Suprapubic skin (tissue), 4 donors: Measurements from ENCODE around the gene EPN2. TPM values are rescaled to one million over a fixed set of nuclear protein-coding genes. Genes with fewer than 3 reads are reported as not detected.
"Not testable (repeated sequence)": the region's sequence is repeated elsewhere in the genome, so short reads cannot be mapped to it uniquely, and the experiment has no call there.

Experiments
- DNase-seq, 2 donors: peaks; one replicate each; pipeline ENCODE4 v3.0.0-alpha.2; 2019; ENCODE audit warnings: low spot score in 2 of 2
- H3K27ac ChIP-seq: fragments of 200-600 bp; sonication (generic); one replicate; pipeline ENCODE4 v1.5.1; 2019
- H3K27me3 ChIP-seq: fragments of 200-600 bp; sonication (generic); one replicate; pipeline ENCODE4 v1.5.1; 2019
- H3K36me3 ChIP-seq: fragments of 200-600 bp; sonication (generic); one replicate; pipeline ENCODE4 v1.5.1; 2019
- H3K4me1 ChIP-seq: fragments of 200-600 bp; sonication (generic); one replicate; pipeline ENCODE4 v1.5.1; 2019
- H3K4me3 ChIP-seq: fragments of 200-600 bp; sonication (generic); one replicate; pipeline ENCODE4 v1.5.1; 2019; ENCODE audit warnings: mild to moderate bottlenecking
- H3K9me3 ChIP-seq: fragments of 200-600 bp; sonication (generic); one replicate; pipeline ENCODE4 v1.5.1; 2019
- CTCF ChIP-seq, 2 donors: fragments of 200-600 bp in 1 of 2; fragments of 450-650 bp in 1 of 2; sonication (generic) in 1 of 2; IDR thresholded peaks; one replicate each; pipeline ENCODE4 v1.5.1; 2016 to 2019; ENCODE audit warnings: antibody characterized with exemption in 2 of 2, mild to moderate bottlenecking in 1 of 2, moderate library complexity in 1 of 2
- EP300 ChIP-seq: sonication (generic); formaldehyde crosslinking; IDR thresholded peaks from one replicate; pipeline ENCODE4 v1.6.1; 2017; ENCODE audit warnings: antibody characterized with exemption
- POLR2A ChIP-seq, 2 donors: fragments of 450-650 bp; IDR thresholded peaks; one replicate each; pipeline ENCODE4 v1.6.1; 2017; ENCODE audit warnings: antibody characterized with exemption in 2 of 2, mild to moderate bottlenecking in 2 of 2, moderate library complexity in 2 of 2
- POLR2AphosphoS5 ChIP-seq, 3 donors: sonication (generic); formaldehyde crosslinking; IDR thresholded peaks; one replicate each; pipeline ENCODE4 v1.6.1; 2017; ENCODE audit warnings: antibody characterized with exemption in 3 of 3
- WGBS: methylation state at CpG from one replicate; pipeline ENCODE4 v1.1.5; 2018; 5-methylcytosine and 5-hydroxymethylcytosine counted together
- total RNA-seq, 4 donors: library from RNA; depleted of rRNA; stranded (reverse); fragments of >200 nt; gene quantifications; one replicate each; pipeline ENCODE4 v1.1.0, GENCODE V29; 2016

Gene EPN2
- total RNA-seq, 4 donors from 2014 or later = 95.9 to 276 (median 131) TPM

GRCh38 chr17:19348081-19348650, 111.0 kb downstream of the EPN2 start:
- peak in 1 of 2 donors; percentile 57 for DNase-seq
- peak overlapping the region; percentile 77 for H3K27ac ChIP-seq

GRCh38 chr17:19348806-19349205, 111.6 kb downstream of the EPN2 start:
- H3K9me3 ChIP-seq = no peaks in the 10 kb centered on the region
- DNase-seq = peak in 1 of 2 donors; percentile 52
- H3K4me1 ChIP-seq = peaks cover 50% of the 10 kb centered on the region
- H3K36me3 ChIP-seq = no peaks in the 10 kb centered on the region
- no peak overlapping the region for H3K4me3 ChIP-seq
- no peak overlapping the region for H3K27ac ChIP-seq
- TF ChIP-seq CTCF (IDR thresholded peaks at IDR 0.05) (no peak), POLR2AphosphoS5 (IDR thresholded peaks at IDR 0.05) (no peak), EP300 (no peak), POLR2A (IDR thresholded peaks at IDR 0.05) (no peak)
- H3K27me3 ChIP-seq = no peaks in the 10 kb centered on the region
- 92% methylated on average over 9 of the region's 9 CpGs for WGBS

More at GRCh38 chr17:19348081-19348650, 111.0 kb downstream of the EPN2 start:
- 68% methylated on average over 9 of the region's 9 CpGs for WGBS
- Histone ChIP-seq H3K36me3 (no peaks in the 10 kb centered on the region), H3K4me3 (no peak overlapping the region), H3K4me1 (peaks cover 55% of the 10 kb centered on the region), H3K9me3 (no peaks in the 10 kb centered on the region), H3K27me3 (no peaks in the 10 kb centered on the region)
- TF ChIP-seq POLR2A (IDR thresholded peaks at IDR 0.05) (no peak), CTCF (IDR thresholded peaks at IDR 0.05) (no peak)

GRCh38 chr17:19353401-19353800, 116.2 kb downstream of the EPN2 start:
- H3K4me3 ChIP-seq, H3K27me3 ChIP-seq, H3K27ac ChIP-seq, DNase-seq, H3K4me1 ChIP-seq, H3K9me3 ChIP-seq, H3K36me3 ChIP-seq: not testable (repeated sequence)
- WGBS = 93% methylated on average over 11 of the region's 11 CpGs

- TF ChIP-seq CTCF (IDR thresholded peaks at IDR 0.05) (no peak), POLR2AphosphoS5 (IDR thresholded peaks at IDR 0.05) (no peak), EP300 (no peak)
- no peak for DNase-seq
- Histone ChIP-seq H3K27me3 (no peaks in the 10 kb centered on the region), H3K27ac (no peak overlapping the region), H3K4me3 (no peak overlapping the region), H3K4me1 (no peaks in the 10 kb centered on the region), H3K36me3 (peaks cover 8% of the 10 kb centered on the region), H3K9me3 (no peaks in the 10 kb centered on the region)
- 89% methylated on average over 6 of the region's 6 CpGs for WGBS
These were observed 117.6 kb downstream of the EPN2 start for GRCh38 chr17:19354748-19355147.

- H3K36me3 ChIP-seq = peaks cover 8% of the 10 kb centered on the region
- DNase-seq = no peak
- TF ChIP-seq CTCF (IDR thresholded peaks at IDR 0.05) = no peak
- TF ChIP-seq POLR2AphosphoS5 (IDR thresholded peaks at IDR 0.05) = no peak
- TF ChIP-seq POLR2A (IDR thresholded peaks at IDR 0.05) = no peak
- TF ChIP-seq EP300 = no peak
- no peak overlapping the region for H3K4me3 ChIP-seq
- no peak overlapping the region for H3K27ac ChIP-seq
- H3K27me3 ChIP-seq = no peaks in the 10 kb centered on the region
- no peaks in the 10 kb centered on the region for H3K9me3 ChIP-seq
- H3K4me1 ChIP-seq = peaks cover 11% of the 10 kb centered on the region
- 73% methylated on average over 7 of the region's 7 CpGs for WGBS
These were observed 120.2 kb downstream of the EPN2 start for GRCh38 chr17:19357351-19357750.

GRCh38 chr17:19357761-19358160, 120.6 kb downstream of the EPN2 start:
- no peaks in the 10 kb centered on the region for H3K27me3 ChIP-seq
- 82% methylated on average over 7 of the region's 7 CpGs for WGBS
- H3K4me1 ChIP-seq = peaks cover 12% of the 10 kb centered on the region
- no peak for DNase-seq
- no peaks in the 10 kb centered on the region for H3K9me3 ChIP-seq
- H3K36me3 ChIP-seq = peaks cover 8% of the 10 kb centered on the region
- TF ChIP-seq POLR2A (IDR thresholded peaks at IDR 0.05) = no peak
- no peak for TF ChIP-seq CTCF (IDR thresholded peaks at IDR 0.05)
- no peak for TF ChIP-seq EP300
- no peak for TF ChIP-seq POLR2AphosphoS5 (IDR thresholded peaks at IDR 0.05)
- no peak overlapping the region for H3K4me3 ChIP-seq
- H3K27ac ChIP-seq = no peak overlapping the region
